Gastrocnemius medialis (tissue), 4 donors: ENCODE results near the gene CORIN.

Experiments
- POLR2A ChIP-seq, 2 donors: fragments of 450-650 bp; IDR thresholded peaks; one replicate each; pipeline ENCODE4 v1.6.1; 2017; ENCODE audit warnings: antibody characterized with exemption in 2 of 2, mild to moderate bottlenecking in 2 of 2, moderate library complexity in 2 of 2
- TF ChIP-seq, protein P1 (sequence below), 5 experiments: fragments of 450-650 bp in 3 of 5; fragments of 200-600 bp in 2 of 5; sonication (generic) in 2 of 5; IDR thresholded peaks in 4 of 5; conservative IDR thresholded peaks in 1 of 5; 1 replicate in 4 of 5; 2 replicates in 1 of 5; pipeline ENCODE4 v1.5.1; 2016 to 2019; ENCODE audit warnings: antibody characterized with exemption in 5 of 5, mild to moderate bottlenecking in 3 of 5, moderate library complexity in 3 of 5

DNA sequence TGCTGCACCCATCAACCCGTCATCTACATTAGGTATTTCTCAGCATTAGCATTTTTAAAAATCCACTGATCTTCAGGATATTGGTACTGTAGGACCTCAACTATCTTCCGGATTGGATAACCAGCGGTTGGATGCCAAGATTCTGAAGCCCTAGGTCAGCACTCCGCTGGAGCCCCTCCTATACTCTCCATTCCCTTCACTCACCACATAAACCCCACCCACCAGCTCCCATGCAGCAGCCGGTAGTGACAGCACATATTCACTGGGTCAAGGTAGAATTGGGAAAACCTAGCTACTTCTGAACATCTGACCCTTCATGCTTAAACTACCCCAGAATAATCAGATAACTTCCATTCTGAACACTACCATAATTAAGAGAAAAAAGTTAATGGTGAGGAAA lies 134.9 kb downstream of the CORIN start:
- TF ChIP-seq POLR2A (IDR thresholded peaks at IDR 0.05) = no peak
- TF ChIP-seq, protein P1, sequence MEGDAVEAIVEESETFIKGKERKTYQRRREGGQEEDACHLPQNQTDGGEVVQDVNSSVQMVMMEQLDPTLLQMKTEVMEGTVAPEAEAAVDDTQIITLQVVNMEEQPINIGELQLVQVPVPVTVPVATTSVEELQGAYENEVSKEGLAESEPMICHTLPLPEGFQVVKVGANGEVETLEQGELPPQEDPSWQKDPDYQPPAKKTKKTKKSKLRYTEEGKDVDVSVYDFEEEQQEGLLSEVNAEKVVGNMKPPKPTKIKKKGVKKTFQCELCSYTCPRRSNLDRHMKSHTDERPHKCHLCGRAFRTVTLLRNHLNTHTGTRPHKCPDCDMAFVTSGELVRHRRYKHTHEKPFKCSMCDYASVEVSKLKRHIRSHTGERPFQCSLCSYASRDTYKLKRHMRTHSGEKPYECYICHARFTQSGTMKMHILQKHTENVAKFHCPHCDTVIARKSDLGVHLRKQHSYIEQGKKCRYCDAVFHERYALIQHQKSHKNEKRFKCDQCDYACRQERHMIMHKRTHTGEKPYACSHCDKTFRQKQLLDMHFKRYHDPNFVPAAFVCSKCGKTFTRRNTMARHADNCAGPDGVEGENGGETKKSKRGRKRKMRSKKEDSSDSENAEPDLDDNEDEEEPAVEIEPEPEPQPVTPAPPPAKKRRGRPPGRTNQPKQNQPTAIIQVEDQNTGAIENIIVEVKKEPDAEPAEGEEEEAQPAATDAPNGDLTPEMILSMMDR (IDR thresholded peaks at IDR 0.05 in 4 of 5, conservative IDR thresholded peaks at IDR 0.05 in 1 of 5) = no peak
